Right atrium auricular region (tissue), 2 donors: ENCODE results near the gene ITIH3. TPM values are rescaled to one million over a fixed set of nuclear protein-coding genes. Genes with fewer than 3 reads are reported as not detected.
A peak's percentile ranks its signal among the peaks of the same experiment; 100 is the strongest.

Experiments
- DNase-seq: peaks from one replicate; pipeline ENCODE4 v3.0.0-alpha.2; 2019; ENCODE audit warnings: low spot score
- H3K27ac ChIP-seq, 2 donors: fragments of 200-600 bp; sonication (generic); 1 replicate in 1 of 2; 2 replicates in 1 of 2; pipeline ENCODE4 v1.5.1; 2016 to 2019
- H3K27me3 ChIP-seq, 2 donors: fragments of 200-600 bp; sonication (generic); one replicate each; pipeline versions ENCODE4 v1.5.1 to v1.6.0; 2017 to 2019
- H3K36me3 ChIP-seq: fragments of 200-600 bp; sonication (generic); one replicate; pipeline ENCODE4 v1.5.1; 2016
- H3K4me1 ChIP-seq, 2 donors: fragments of 200-600 bp; sonication (generic); one replicate each; pipeline versions ENCODE4 v1.5.1 to v1.6.0; 2017 to 2019
- H3K4me3 ChIP-seq, 2 donors: fragments of 200-600 bp; sonication (generic); 1 replicate in 1 of 2; 2 replicates in 1 of 2; pipeline ENCODE4 v1.5.1; 2017 to 2019; ENCODE audit warnings: mild to moderate bottlenecking in 1 of 2, moderate library complexity in 1 of 2
- H3K9me3 ChIP-seq, 2 donors: fragments of 200-600 bp; sonication (generic); one replicate each; pipeline ENCODE4 v1.5.1; 2019
- CTCF ChIP-seq, 2 donors: fragments of 200-600 bp; sonication (generic); IDR thresholded peaks; one replicate each; pipeline ENCODE4 v1.5.1; 2019; ENCODE audit warnings: antibody characterized with exemption in 2 of 2
- total RNA-seq, 2 donors: library from RNA; depleted of rRNA; stranded (reverse); fragments of >200 nt; gene quantifications; one replicate each; pipeline ENCODE4 v1.1.0, GENCODE V29; 2016

The ITIH3 gene
- total RNA-seq, 2 donors from 2014 or later = 0.19 to 2.1 TPM

- peaks cover 0 to 63% of the 10 kb centered on the region in 2 donors for H3K4me1 ChIP-seq
- no peak for DNase-seq
- no peak for TF ChIP-seq CTCF (IDR thresholded peaks at IDR 0.05)
These were observed 48.7 kb downstream of the ITIH3 start for GRCh38 chr3:52843108-52843865.

GRCh38 chr3:52843881-52844280 lies 49.3 kb downstream of the ITIH3 start:
- DNase-seq = no peak
- Histone ChIP-seq H3K4me3 (no peak overlapping the region), H3K27me3 (no peaks in the 10 kb centered on the region), H3K9me3 (no peaks in the 10 kb centered on the region), H3K36me3 (peaks cover 13% of the 10 kb centered on the region), H3K4me1 (peaks cover 0 to 63% of the 10 kb centered on the region in 2 donors), H3K27ac (peak overlapping the region; percentile 69 to 88)
- TF ChIP-seq CTCF (IDR thresholded peaks at IDR 0.05) = no peak

More at GRCh38 chr3:52843108-52843865, 48.7 kb downstream of the ITIH3 start:
- H3K4me3 ChIP-seq = no peak overlapping the region
- H3K9me3 ChIP-seq = no peaks in the 10 kb centered on the region
- peak overlapping the region; percentile 69 to 88 for H3K27ac ChIP-seq
- H3K36me3 ChIP-seq = peaks cover 9% of the 10 kb centered on the region
- no peaks in the 10 kb centered on the region for H3K27me3 ChIP-seq

- peaks cover 18% of the 10 kb centered on the region for H3K36me3 ChIP-seq
- H3K9me3 ChIP-seq = no peaks in the 10 kb centered on the region
- no peaks in the 10 kb centered on the region for H3K27me3 ChIP-seq
- no peak for DNase-seq
- peaks cover 0 to 63% of the 10 kb centered on the region in 2 donors for H3K4me1 ChIP-seq
- H3K27ac ChIP-seq = peak overlapping the region; percentile 69 to 88
- no peak for TF ChIP-seq CTCF (IDR thresholded peaks at IDR 0.05)
- H3K4me3 ChIP-seq = no peak overlapping the region
These were observed 49.8 kb downstream of the ITIH3 start for GRCh38 chr3:52844290-52844975.

DNA sequence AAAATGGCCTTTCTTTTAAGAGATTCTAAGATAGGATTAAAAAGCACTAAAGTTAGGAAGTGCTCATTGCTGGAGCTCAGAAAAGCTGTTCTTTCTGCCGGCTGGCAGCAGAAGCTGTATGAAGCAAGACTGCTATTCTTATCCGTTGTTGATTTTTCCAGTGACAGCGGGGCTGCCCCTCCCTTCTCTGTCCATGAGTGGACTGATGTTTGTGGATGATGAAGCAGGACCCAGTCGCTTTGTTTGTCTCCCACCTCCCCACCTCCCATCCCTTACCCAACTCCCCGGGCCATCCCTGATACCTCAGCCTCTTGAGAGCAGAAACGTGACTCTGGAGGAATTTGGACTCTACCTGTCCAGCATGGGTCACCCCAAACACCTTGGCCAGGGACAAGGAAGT lies 50.6 kb downstream of the ITIH3 start:
- H3K27ac ChIP-seq = peak overlapping the region; percentile 69 to 88
- no peaks in the 10 kb centered on the region for H3K27me3 ChIP-seq
- peaks cover 23% of the 10 kb centered on the region for H3K36me3 ChIP-seq
- TF ChIP-seq CTCF (IDR thresholded peaks at IDR 0.05) = no peak
- H3K4me1 ChIP-seq = peaks cover 0 to 63% of the 10 kb centered on the region in 2 donors
- no peaks in the 10 kb centered on the region for H3K9me3 ChIP-seq
- H3K4me3 ChIP-seq = no peak overlapping the region
- DNase-seq = peak; percentile 88

DNA sequence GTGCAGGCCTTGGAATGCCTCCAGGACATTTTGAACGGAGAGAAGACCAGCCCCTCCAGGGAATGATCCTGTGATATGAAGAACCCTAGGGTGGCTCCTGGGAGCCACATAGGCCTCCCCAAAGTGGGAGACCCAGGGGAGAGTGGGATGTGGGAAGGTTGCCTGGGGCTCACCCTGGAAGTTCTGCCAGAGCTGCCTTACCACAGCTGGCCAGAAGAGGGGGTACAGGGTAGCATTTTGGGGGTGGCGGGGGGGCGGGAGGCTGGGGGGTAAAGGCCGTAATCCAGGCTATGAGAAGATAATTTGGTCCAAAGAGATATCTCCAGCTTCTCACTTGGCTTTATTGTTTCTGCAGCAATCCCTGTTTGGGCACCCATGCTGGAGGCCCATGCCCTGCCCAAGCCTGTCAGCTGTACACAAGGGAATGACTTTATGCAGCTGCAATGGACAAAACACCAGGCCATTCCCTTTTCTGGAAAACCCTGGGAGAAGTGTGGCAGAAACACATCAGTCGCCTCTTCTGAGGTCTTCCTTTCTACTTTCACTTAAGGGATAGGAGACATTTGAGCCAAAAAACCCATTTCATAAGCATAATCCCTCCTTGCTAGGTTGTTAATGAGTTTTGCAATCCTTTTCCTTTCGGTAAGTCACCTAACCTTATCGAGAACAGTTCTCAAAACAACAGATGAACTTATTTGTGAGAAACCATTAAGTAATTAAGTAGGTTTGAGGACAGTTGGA lies 51.3 kb downstream of the ITIH3 start:
- Histone ChIP-seq H3K4me3 (no peak overlapping the region), H3K4me1 (peaks cover 0 to 61% of the 10 kb centered on the region in 2 donors), H3K27me3 (no peaks in the 10 kb centered on the region), H3K9me3 (no peaks in the 10 kb centered on the region), H3K27ac (peak overlapping the region; percentile 69 to 88), H3K36me3 (peaks cover 23% of the 10 kb centered on the region)
- no peak for DNase-seq
- TF ChIP-seq CTCF (IDR thresholded peaks at IDR 0.05) = peak; percentile 31 to 71
